Fibroblast of skin of back (primary cell): ENCODE results near the gene TLE4.
A peak's percentile ranks its signal among the peaks of the same experiment; 100 is the strongest.

Experiments used
- DNase-seq: peaks from one replicate; pipeline ENCODE4 v3.0.0-alpha.2; 2013

Gene TLE4

GRCh38 chr9:79572032-79572607 is 355 bp downstream of the TLE4 start:
- DNase-seq, result no peak

- DNase-seq, result peak; percentile 66
These were observed 1.0 kb downstream of the TLE4 start for GRCh38 chr9:79572608-79573411.

- DNase-seq, result peak; percentile 9
These were observed 1.7 kb downstream of the TLE4 start for GRCh38 chr9:79573412-79573923.

GRCh38 chr9:79574136-79574535 is 2.4 kb downstream of the TLE4 start:
- no peak for DNase-seq

- DNase-seq, result peak; percentile 46
These were observed 3.0 kb downstream of the TLE4 start for GRCh38 chr9:79574781-79575180.

- DNase-seq, result no peak
These were observed 3.8 kb downstream of the TLE4 start for GRCh38 chr9:79575547-79575946.

GRCh38 chr9:79577969-79578723 is 6.4 kb downstream of the TLE4 start:
- DNase-seq, result no peak

GRCh38 chr9:79578891-79579290 is 7.1 kb downstream of the TLE4 start:
- DNase-seq, result peak; percentile 67

- no peak for DNase-seq
These were observed 7.9 kb downstream of the TLE4 start for GRCh38 chr9:79579624-79580023.

- no peak for DNase-seq
These were observed 8.3 kb downstream of the TLE4 start for GRCh38 chr9:79580055-79580454.

GRCh38 chr9:79581388-79581787 is 9.6 kb downstream of the TLE4 start:
- peak; percentile 24 for DNase-seq

- DNase-seq, result peak; percentile 73
These were observed 10.0 kb downstream of the TLE4 start for GRCh38 chr9:79581794-79582193.

GRCh38 chr9:79583952-79584654 is 12.3 kb downstream of the TLE4 start:
- no peak for DNase-seq

GRCh38 chr9:79584655-79584982 is 12.9 kb downstream of the TLE4 start:
- DNase-seq, result no peak

- DNase-seq, result no peak
These were observed 16.9 kb downstream of the TLE4 start for GRCh38 chr9:79588488-79589223.

- no peak for DNase-seq
These were observed 19.7 kb downstream of the TLE4 start for GRCh38 chr9:79591458-79591857.

- DNase-seq, result no peak
These were observed 21.1 kb downstream of the TLE4 start for GRCh38 chr9:79592726-79593493.

GRCh38 chr9:79598562-79599345 is 27.0 kb downstream of the TLE4 start:
- DNase-seq, result no peak

GRCh38 chr9:79600466-79600865 is 28.7 kb downstream of the TLE4 start:
- DNase-seq, result no peak

- peak; percentile 21 for DNase-seq
These were observed 31.6 kb downstream of the TLE4 start for GRCh38 chr9:79603222-79603920.
